Measurements from ENCODE around the gene VWF.
A peak's percentile ranks its signal among the peaks of the same experiment; 100 is the strongest.
"Not testable (repeated sequence)": the region's sequence is repeated elsewhere in the genome, so short reads cannot be mapped to it uniquely, and the experiment has no call there.

The VWF gene

DNA sequence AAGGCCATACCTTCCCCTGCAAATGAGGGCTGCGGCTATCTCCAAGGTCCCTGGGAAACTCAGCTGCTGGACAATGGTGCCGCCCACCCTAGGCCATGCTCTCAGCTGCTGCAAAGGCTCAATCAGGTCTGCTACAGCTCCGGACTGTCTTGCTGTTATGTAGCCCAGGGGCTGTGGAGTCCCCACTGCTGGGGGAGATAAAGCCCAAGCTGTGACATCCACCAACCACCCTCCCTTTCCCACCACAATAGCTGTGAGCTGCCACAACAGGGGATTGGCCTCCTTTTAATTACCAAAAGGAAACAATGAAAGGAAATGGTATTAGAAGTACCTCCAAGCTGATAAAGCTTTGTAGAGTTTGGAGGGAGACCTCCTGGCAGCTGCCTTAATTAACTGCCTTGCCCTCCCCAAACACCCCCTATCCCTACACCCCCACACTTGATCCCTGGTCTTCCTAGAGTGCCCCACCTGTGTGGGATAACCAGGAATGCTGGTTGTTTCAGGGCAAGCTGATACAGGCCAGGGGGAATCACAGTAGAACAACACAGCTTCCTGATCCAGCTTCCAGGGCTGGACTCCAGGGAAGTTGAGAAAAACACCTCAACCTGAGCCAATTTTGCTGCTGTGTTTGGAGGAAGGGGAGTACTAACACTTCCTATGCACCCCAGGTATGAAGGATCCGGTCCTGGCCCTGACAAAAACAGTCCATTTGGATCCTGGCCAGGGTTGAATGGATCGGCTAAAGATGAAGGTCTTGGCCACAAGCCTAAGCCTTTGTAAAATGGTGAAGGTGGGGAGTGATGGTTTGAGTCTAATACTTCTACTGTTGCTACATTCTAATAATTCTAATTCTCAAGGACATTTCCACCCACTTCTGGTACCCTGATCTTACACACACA, at the start of gene VWF:
Gene VWF (minus strand): TSS at position 260 of the 899 bp plus-strand sequence. CDS start 1,474 bp downstream, outside the sequence.
- no peak for DNase-seq

GRCh38 chr12:6172862-6173261, 48.4 kb upstream of the VWF start:
- DNase-seq = no peak

- DNase-seq = no peak
Measured at GRCh38 chr12:6172086-6172485, 47.6 kb upstream of the VWF start.

GRCh38 chr12:6171409-6172015, 47.0 kb upstream of the VWF start:
- no peak for DNase-seq

- no peak for DNase-seq
Measured at GRCh38 chr12:6167327-6168280, 43.1 kb upstream of the VWF start.

DNA sequence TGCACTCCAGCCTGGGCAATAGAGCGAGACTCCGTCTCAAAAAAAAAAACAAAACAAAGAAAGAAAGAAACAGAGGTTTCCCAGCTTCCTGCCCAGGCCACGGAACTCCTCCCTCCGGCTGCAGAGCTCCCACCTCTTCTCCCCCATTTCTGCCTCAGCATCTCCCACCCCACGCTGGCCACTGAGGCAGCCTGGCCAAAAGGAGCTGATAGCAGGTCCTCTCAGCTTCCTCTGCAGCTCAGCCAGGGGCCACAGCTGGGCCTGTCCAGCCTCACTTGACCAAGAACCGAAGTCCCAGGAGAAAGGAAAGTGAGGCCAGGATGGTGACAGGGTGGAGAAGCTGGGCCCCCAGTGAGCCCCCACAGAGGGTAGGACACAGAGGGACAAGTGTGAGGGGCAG, 42.3 kb upstream of the VWF start:
- no peak for DNase-seq

DNA sequence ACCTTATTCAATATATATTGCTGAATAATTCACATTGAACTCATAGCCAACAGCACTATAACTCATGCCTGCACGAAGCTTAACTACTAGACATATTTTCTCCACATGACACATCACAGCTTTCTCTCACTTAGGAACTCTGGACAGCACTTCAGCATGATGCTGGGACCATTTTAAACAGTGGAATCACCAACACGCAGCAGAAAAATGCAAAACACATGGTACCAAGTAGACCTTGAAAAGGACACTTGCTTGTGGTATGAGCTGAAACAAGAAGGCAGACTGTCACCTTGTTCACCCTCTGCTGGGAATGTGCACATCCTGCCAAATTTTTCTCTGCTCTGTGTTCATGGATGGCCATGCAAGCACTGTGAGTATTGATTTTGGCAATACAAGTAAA, 40.9 kb upstream of the VWF start:
- no peak for DNase-seq

DNA sequence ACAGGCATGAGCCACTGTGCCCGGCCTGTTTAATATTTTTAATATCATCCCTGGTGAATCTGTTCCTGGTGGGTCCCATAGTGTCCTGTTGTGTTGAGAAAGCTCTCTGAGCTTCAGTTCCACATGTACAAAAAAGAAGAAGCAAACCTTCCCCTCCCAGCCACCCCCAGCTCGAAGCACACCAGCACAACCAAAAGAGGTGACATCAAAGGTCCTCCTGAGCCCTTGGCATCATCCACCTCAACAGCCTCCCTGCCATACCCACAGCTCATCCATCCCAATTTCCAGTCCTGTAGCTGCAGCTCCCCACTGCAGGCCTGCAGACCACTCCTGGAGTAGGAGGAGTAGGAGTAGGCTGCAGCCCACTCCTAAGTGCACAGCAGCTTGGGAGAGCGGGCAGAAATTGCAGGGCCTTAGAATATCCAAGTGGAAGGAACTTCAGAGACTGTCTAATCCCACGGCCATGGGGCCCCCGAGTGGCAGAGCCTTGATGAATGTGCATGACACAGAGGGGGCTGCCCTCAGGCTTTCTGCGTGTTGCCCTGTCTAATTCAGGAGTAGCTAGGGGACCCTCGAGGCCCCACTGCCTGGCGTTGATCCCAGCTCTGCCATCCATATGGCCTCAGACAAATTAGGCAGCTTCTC, 39.1 kb upstream of the VWF start:
- no peak for DNase-seq

- peak in 1 of 2 experiments; percentile 3 for DNase-seq
Measured at GRCh38 chr12:6161124-6161882, 36.8 kb upstream of the VWF start.

- DNase-seq = not testable (repeated sequence)
Measured at GRCh38 chr12:6160049-6160649, 35.7 kb upstream of the VWF start.

DNA sequence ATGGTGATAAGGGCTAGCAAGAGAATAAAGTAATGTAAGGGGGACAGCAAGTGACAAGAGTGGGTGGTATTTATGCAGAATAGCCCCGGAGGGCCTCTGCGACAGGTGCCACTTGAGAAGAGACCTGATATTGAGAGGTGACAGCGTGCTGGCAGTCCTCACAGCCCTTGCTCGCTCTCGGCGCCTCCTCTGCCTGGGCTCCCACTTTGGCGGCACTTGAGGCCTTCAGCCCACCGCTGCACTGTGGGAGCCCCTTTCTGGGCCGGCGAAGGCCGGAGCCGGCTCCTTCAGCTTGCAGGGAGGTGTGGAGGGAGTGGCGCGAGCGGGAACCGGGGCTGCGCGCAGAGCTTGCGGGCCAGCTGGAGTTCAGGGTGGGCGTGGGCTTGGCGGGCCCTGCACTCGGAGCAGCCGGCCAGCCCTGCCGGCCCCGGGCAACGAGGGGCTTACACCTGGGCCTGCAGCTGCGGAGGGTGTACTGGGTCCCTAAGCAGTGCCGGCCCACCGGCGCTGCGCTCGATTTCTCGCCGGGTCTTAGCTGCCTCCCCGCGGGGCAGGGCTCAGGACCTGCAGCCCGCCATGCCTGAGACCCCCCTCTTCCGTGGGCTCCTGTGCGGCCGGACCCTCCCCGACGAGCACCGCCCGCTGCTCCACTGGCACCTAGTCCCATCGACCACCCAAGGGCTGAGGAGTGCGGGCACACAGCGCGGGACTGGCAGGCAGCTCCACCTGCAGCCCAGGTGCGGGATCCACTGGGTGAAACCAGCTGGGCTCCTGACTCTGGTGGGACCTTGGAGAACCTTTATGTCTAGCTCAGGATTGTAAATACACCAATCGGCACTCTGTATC, 34.9 kb upstream of the VWF start:
- DNase-seq = not testable (repeated sequence)

- DNase-seq = no peak
Measured at GRCh38 chr12:6158749-6159148, 34.3 kb upstream of the VWF start.

DNA sequence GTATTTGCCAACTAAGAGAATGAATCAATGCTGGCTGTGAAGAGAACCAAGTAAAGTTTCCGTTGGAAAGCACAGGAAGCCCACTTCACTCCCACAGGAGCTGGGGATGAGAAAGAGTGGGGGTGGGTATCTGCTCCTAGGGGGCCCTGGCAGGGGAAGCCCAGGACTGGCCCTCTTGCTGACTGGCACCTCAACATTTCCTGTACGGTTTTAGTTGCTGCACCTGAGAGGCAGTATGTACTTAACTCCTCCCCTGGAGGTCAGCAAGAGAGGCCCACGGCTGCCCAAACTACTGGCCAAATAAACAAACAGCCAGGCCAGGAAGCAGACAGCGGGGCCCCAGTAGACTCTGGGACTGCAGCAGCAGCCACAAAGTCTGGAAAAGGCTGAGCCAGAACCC, 33.8 kb upstream of the VWF start:
- no peak for DNase-seq

GRCh38 chr12:6157482-6157881, 33.0 kb upstream of the VWF start:
- no peak for DNase-seq

- DNase-seq = no peak
Measured at GRCh38 chr12:6154730-6155459, 30.4 kb upstream of the VWF start.

GRCh38 chr12:6148722-6149121, 24.3 kb upstream of the VWF start:
- not testable (repeated sequence) for DNase-seq

DNA sequence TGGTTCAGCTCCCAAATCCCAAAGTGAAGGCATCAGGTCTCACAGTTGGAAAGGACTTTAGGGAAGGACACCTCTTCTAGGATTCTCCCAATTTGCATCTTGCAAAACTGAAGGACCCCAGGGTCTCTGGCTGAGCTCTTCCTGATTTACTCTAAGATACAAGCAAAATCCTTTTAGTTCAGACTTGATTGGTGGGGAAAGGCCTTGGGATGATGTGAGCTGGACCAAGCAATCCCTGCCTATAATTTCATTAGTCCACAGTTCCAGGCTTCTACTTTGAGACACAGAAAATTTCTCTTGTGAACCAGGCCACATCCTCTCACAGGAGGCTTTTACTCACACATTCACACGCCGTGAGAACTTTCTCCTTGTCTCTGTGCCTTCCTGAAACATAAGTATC, 23.6 kb upstream of the VWF start:
- DNase-seq = no peak

DNA sequence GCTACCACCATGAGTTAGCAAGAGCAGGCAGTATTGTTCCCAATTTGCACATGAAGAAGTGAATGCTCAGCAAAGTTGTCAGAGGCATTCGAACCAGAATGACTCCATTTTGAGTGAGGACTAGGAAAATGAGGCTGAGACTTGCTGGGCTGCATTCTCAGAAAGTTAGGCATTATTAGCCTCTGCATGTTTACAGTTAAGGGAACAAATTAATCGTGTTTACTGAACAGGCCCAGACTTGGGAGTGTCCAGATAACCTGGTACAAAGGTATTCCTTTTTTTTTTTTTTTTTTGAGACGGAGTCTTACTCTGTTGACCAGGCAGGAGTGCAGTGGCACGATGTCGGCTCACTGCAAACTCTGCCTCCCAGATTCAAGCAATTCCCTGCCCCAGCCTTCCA, 22.5 kb upstream of the VWF start:
- DNase-seq = no peak

- DNase-seq = no peak
Measured at GRCh38 chr12:6146509-6146908, 22.0 kb upstream of the VWF start.

- DNase-seq = no peak
Measured at GRCh38 chr12:6145564-6145963, 21.1 kb upstream of the VWF start.
